K562 (cell line): ENCODE data around the gene DNAJB6. TPM values are rescaled to one million over a fixed set of nuclear protein-coding genes. Genes with fewer than 3 reads are reported as not detected.

ENCODE experiments used
- CBX2 ChIP-seq: fragments of 200-600 bp; sonication (generic); IDR thresholded peaks from one replicate; pipeline ENCODE4 v1.6.1; 2012; ENCODE audit warnings: mild to moderate bottlenecking, low read length, inconsistent platforms; ENCODE audit not compliant: insufficient read depth, poor library complexity, severe bottlenecking
- COPS2 ChIP-seq: fragments of 450-650 bp; conservative IDR thresholded peaks from 2 replicates; pipeline ENCODE4 v1.6.1; 2016; ENCODE audit warnings: mild to moderate bottlenecking, moderate library complexity
- DACH1 ChIP-seq: fragments of 450-650 bp; IDR thresholded peaks from 2 replicates; pipeline ENCODE4 v1.6.1; 2018; ENCODE audit not compliant: partially characterized antibody
- ELF1 ChIP-seq: fragments of 200-800 bp; sonication (Bioruptor generic); IDR thresholded peaks from 2 replicates; pipeline ENCODE4 v1.6.1; 2016; ENCODE audit warnings: missing genetic modification characterization, missing compliant biosample characterization
- ERF ChIP-seq: fragments of 450-650 bp; formaldehyde crosslinking; IDR thresholded peaks from 2 replicates; pipeline ENCODE4 v1.4.0; 2020; ENCODE audit warnings: mild to moderate bottlenecking, mixed read lengths
- HMG20A ChIP-seq: fragments of 450-650 bp; formaldehyde crosslinking; conservative IDR thresholded peaks from 2 replicates; pipeline ENCODE4 v1.4.0; 2020; ENCODE audit warnings: mild to moderate bottlenecking, mixed read lengths
- KLF10 ChIP-seq: fragments of 250-450 bp; sonication (Bioruptor Pico); IDR thresholded peaks from 2 replicates; pipeline ENCODE4 v1.6.1; 2021; ENCODE audit warnings: matching md5 sums
- MXI1 ChIP-seq: IDR thresholded peaks from 2 replicates; pipeline ENCODE4 v1.6.1; 2011; ENCODE audit warnings: low read depth, mild to moderate bottlenecking, improper control_type of control experiment, low read length
- NCOA4 ChIP-seq: fragments of 450-650 bp; IDR thresholded peaks from 2 replicates; pipeline ENCODE4 v1.6.1; 2018; ENCODE audit warnings: mild to moderate bottlenecking; ENCODE audit not compliant: partially characterized antibody
- NFATC3 ChIP-seq: fragments of 450-650 bp; IDR thresholded peaks from 2 replicates; pipeline ENCODE4 v1.6.1; 2017; ENCODE audit warnings: mild to moderate bottlenecking
- POLR2G ChIP-seq: fragments of 200-400 bp; formaldehyde crosslinking; IDR thresholded peaks from 2 replicates; pipeline ENCODE4 v1.6.1; 2017; ENCODE audit warnings: low read depth, mild to moderate bottlenecking, antibody characterized with exemption, low read length, moderate library complexity
- SMAD4 ChIP-seq: fragments of 250-450 bp; sonication (Bioruptor Pico); conservative IDR thresholded peaks from 2 replicates; pipeline ENCODE4 v1.8.0; 2021; ENCODE audit warnings: inconsistent platforms, mild to moderate bottlenecking, moderate library complexity
- SREBF2 ChIP-seq: sonication (generic); formaldehyde crosslinking; IDR thresholded peaks from 2 replicates; pipeline ENCODE4 v1.4.0; 2020; ENCODE audit warnings: mild to moderate bottlenecking, missing genetic modification reagents
- TCFL5 ChIP-seq: fragments of 250-450 bp; sonication (Bioruptor Pico); conservative IDR thresholded peaks from 2 replicates; pipeline ENCODE4 v1.6.1; 2021; ENCODE audit warnings: mild to moderate bottlenecking, moderate library complexity, matching md5 sums
- TEAD2 ChIP-seq: fragments of 450-650 bp; IDR thresholded peaks from 2 replicates; pipeline ENCODE4 v1.6.1; 2016; ENCODE audit warnings: missing genetic modification characterization, control low read depth, missing compliant biosample characterization
- ZC3H4 ChIP-seq: sonication (generic); formaldehyde crosslinking; IDR thresholded peaks from 2 replicates; pipeline ENCODE4 v1.9.0; 2021; ENCODE audit warnings: missing genetic modification reagents, borderline replicate concordance
- ZKSCAN3 ChIP-seq: fragments of 250-450 bp; sonication (Bioruptor Pico); IDR thresholded peaks from 2 replicates; pipeline ENCODE4 v1.4.0; 2020
- ZNF76 ChIP-seq: fragments of 250-450 bp; sonication (Bioruptor Pico); IDR thresholded peaks from 2 replicates; pipeline ENCODE4 v1.4.0; 2020; ENCODE audit warnings: mild to moderate bottlenecking, moderate library complexity, borderline replicate concordance
- ZNF778 ChIP-seq: fragments of 450-650 bp; formaldehyde crosslinking; IDR thresholded peaks from 2 replicates; pipeline ENCODE4 v1.4.0; 2020; ENCODE audit warnings: mild to moderate bottlenecking, moderate library complexity
- ZZZ3 ChIP-seq: fragments of 450-650 bp; IDR thresholded peaks from 2 replicates; pipeline ENCODE4 v1.6.1; 2016; ENCODE audit warnings: antibody characterized with exemption, mild to moderate bottlenecking, moderate library complexity
- polyA plus RNA-seq, 8 experiments: library from polyadenylated mRNA; depleted of rRNA in 4 of 8; stranded (reverse) in 5 of 8; unstranded in 3 of 8; fragments of >200 nt; fragmentation: Nextera tagmentation in 2 of 8; fragmentation: Illumina TruSeq in 1 of 8; extraction: Ambion mirVana in 2 of 8; extraction: Trizol in 1 of 8; gene quantifications; 2 replicates each; pipeline versions ENCODE4 v1.2.1 to v1.2.3, GENCODE V29; 2011 to 2014; ENCODE audit warnings: inconsistent platforms in 1 of 8, missing spikeins in 1 of 8
- total RNA-seq, 7 experiments: library from RNA; depleted of rRNA in 6 of 7; stranded (reverse); fragments of >200 nt in 6 of 7; fragmentation: Illumina TruSeq in 2 of 7; extraction: Trizol in 2 of 7; gene quantifications; 2 replicates each; pipeline versions ENCODE4 v1.2.1 to v1.2.3, GENCODE V29; 2011 to 2021; ENCODE audit warnings: low replicate concordance in 1 of 7
- TF ChIP-seq, protein P1 (sequence below): sonication (generic); formaldehyde crosslinking; IDR thresholded peaks from 2 replicates; pipeline ENCODE4 v1.8.0; 2022; ENCODE audit warnings: missing genetic modification reagents, mild to moderate bottlenecking, moderate library complexity, borderline replicate concordance
- TF ChIP-seq, protein P2 (sequence below): IDR thresholded peaks from 2 replicates; pipeline ENCODE4 v1.6.1; 2011; ENCODE audit not compliant: insufficient read length; ENCODE audit errors: extremely low read depth
- TF ChIP-seq, protein P3 (sequence below): sonication (generic); formaldehyde crosslinking; IDR thresholded peaks from 2 replicates; pipeline ENCODE4 v1.8.1; 2023; ENCODE audit warnings: mild to moderate bottlenecking, missing genetic modification reagents
- TF ChIP-seq, protein P4 (sequence below): sonication (generic); formaldehyde crosslinking; IDR thresholded peaks from 2 replicates; pipeline ENCODE4 v1.8.1; 2023; ENCODE audit warnings: mild to moderate bottlenecking, missing genetic modification reagents

DNAJB6 gene
- total and polyA plus RNA-seq, 9 of the 15 experiments (the other 6 are each of a cell fraction or from before 2014, with no cell fraction given) = 84.5 to 158 (median 135) TPM

DNA sequence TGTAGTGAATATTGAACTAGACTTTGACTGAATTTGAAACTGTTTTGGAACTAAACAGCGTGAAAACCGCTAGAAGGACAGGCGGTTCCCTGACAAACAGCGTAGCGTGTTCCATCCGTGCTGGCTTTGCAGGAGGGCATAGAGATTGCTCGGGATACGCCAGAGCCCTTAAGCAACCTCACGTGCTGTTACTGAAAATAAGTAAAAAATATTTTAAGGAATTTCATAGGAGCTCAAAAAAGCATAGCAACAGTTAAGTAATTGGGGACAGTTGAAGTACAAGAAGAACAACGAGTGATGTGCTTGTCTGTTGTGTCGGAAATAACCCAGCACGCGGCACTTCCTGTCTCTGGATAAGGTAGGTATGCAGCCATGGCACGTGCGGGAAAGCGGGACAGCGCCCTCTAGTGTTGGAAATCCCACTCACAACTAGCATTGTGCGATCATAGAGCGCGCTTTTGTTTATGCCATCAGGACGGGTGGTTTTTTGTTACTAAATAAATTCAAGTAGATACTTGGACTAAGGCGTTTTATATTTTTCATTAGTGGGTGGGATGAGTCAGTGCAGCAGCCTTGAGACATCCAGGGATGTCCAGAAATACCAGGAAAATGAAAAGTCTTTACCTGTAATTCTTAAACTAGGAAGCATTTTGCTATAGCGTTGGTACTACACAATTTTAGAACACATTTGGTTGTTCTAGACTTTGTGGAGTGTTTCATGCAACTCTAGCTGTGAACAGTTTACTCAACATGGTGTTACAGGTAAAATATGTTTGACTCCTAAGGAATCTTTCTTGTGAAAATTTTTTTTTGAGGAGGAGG lies 50.4 kb downstream of the DNAJB6 start (continued):
- no peak for TF ChIP-seq CBX2
- TF ChIP-seq ZZZ3 = peak; percentile 68; the same call in 1 of the 2 replicates
- TF ChIP-seq ZNF778 (CRISPR knock-in tag) = no peak
- no peak for TF ChIP-seq ZC3H4 (CRISPR knock-in tag)
- no peak for TF ChIP-seq NFATC3
- no peak for TF ChIP-seq MXI1
- TF ChIP-seq POLR2G = no peak
- no peak for TF ChIP-seq KLF10 (CRISPR knock-in tag)
- TF ChIP-seq, protein P1, sequence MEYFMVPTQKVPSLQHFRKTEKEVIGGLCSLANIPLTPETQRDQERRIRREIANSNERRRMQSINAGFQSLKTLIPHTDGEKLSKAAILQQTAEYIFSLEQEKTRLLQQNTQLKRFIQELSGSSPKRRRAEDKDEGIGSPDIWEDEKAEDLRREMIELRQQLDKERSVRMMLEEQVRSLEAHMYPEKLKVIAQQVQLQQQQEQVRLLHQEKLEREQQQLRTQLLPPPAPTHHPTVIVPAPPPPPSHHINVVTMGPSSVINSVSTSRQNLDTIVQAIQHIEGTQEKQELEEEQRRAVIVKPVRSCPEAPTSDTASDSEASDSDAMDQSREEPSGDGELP (CRISPR knock-in tag) = peak; percentile 41; the same call in 1 of the 2 replicates
- no peak for TF ChIP-seq TCFL5 (CRISPR knock-in tag)
- TF ChIP-seq, protein P2, sequence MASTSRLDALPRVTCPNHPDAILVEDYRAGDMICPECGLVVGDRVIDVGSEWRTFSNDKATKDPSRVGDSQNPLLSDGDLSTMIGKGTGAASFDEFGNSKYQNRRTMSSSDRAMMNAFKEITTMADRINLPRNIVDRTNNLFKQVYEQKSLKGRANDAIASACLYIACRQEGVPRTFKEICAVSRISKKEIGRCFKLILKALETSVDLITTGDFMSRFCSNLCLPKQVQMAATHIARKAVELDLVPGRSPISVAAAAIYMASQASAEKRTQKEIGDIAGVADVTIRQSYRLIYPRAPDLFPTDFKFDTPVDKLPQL = no peak
- TF ChIP-seq, protein P3, sequence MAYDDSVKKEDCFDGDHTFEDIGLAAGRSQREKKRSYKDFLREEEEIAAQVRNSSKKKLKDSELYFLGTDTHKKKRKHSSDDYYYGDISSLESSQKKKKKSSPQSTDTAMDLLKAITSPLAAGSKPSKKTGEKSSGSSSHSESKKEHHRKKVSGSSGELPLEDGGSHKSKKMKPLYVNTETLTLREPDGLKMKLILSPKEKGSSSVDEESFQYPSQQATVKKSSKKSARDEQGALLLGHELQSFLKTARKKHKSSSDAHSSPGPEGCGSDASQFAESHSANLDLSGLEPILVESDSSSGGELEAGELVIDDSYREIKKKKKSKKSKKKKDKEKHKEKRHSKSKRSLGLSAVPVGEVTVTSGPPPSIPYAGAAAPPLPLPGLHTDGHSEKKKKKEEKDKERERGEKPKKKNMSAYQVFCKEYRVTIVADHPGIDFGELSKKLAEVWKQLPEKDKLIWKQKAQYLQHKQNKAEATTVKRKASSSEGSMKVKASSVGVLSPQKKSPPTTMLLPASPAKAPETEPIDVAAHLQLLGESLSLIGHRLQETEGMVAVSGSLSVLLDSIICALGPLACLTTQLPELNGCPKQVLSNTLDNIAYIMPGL (CRISPR knock-in tag) = no peak
- TF ChIP-seq ZNF76 (CRISPR knock-in tag) = no peak
- TF ChIP-seq DACH1 = no peak
- TF ChIP-seq ELF1 (tag) = peak; percentile 91
- TF ChIP-seq, protein P4, sequence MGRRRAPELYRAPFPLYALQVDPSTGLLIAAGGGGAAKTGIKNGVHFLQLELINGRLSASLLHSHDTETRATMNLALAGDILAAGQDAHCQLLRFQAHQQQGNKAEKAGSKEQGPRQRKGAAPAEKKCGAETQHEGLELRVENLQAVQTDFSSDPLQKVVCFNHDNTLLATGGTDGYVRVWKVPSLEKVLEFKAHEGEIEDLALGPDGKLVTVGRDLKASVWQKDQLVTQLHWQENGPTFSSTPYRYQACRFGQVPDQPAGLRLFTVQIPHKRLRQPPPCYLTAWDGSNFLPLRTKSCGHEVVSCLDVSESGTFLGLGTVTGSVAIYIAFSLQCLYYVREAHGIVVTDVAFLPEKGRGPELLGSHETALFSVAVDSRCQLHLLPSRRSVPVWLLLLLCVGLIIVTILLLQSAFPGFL = no peak
- TF ChIP-seq ZKSCAN3 (CRISPR knock-in tag) = no peak
- no peak for TF ChIP-seq SREBF2 (CRISPR knock-in tag)
- no peak for TF ChIP-seq NCOA4
- TF ChIP-seq ERF = no peak
- peak; percentile 88; the same call in 1 of the 2 replicates for TF ChIP-seq TEAD2 (tag)
- TF ChIP-seq SMAD4 = peak; percentile 82
- no peak for TF ChIP-seq HMG20A (CRISPR knock-in tag)
- no peak for TF ChIP-seq COPS2
